Smooth muscle cell (in vitro differentiated cells): ENCODE data around the gene AP4S1. TPM values are rescaled to one million over a fixed set of nuclear protein-coding genes. Genes with fewer than 3 reads are reported as not detected.

Experiments used
- DNase-seq: peaks from one replicate; lab custom pipeline; 2025; ENCODE audit not compliant: unreplicated experiment; lab: John Stamatoyannopoulos, UW
- H2AFZ ChIP-seq: fragments of 200-600 bp; sonication (generic); 2 replicates; pipeline ENCODE4 v1.6.0; 2016; ENCODE audit warnings: antibody characterized with exemption, low read depth, mild to moderate bottlenecking
- H3F3A ChIP-seq: fragments of 200-600 bp; sonication (generic); 2 replicates; pipeline ENCODE4 v1.6.0; 2017; ENCODE audit warnings: antibody characterized with exemption, low read depth
- H3K27ac ChIP-seq: fragments of 200-600 bp; sonication (generic); 2 replicates; pipeline ENCODE4 v1.5.1; 2016; ENCODE audit warnings: low read depth, mild to moderate bottlenecking
- H3K27me3 ChIP-seq: fragments of 200-600 bp; sonication (generic); 2 replicates; pipeline ENCODE4 v1.6.1; 2016; ENCODE audit warnings: low read depth, mild to moderate bottlenecking
- H3K36me3 ChIP-seq: fragments of 200-600 bp; sonication (generic); 2 replicates; pipeline ENCODE4 v1.5.1; 2016; ENCODE audit warnings: low read depth
- H3K4me1 ChIP-seq: fragments of 200-600 bp; sonication (generic); 2 replicates; pipeline ENCODE4 v1.5.1; 2016; ENCODE audit warnings: low read depth
- H3K4me2 ChIP-seq: fragments of 200-600 bp; sonication (generic); 2 replicates; pipeline ENCODE4 v1.6.0; 2016; ENCODE audit warnings: mild to moderate bottlenecking
- H3K4me3 ChIP-seq: fragments of 200-600 bp; sonication (generic); 2 replicates; pipeline ENCODE4 v1.5.1; 2016; ENCODE audit warnings: mild to moderate bottlenecking
- H3K79me2 ChIP-seq: fragments of 200-600 bp; sonication (generic); 2 replicates; pipeline ENCODE4 v1.6.0; 2016; ENCODE audit warnings: low read depth, mild to moderate bottlenecking
- H3K9ac ChIP-seq: fragments of 200-600 bp; sonication (generic); 2 replicates; pipeline ENCODE4 v1.6.0; 2016; ENCODE audit warnings: low read depth
- H3K9me3 ChIP-seq: fragments of 200-600 bp; sonication (generic); replicated peaks from 2 replicates; pipeline ENCODE4 v1.5.1; 2016; ENCODE audit warnings: low read depth
- H4K20me1 ChIP-seq: fragments of 200-600 bp; sonication (generic); 2 replicates; pipeline ENCODE4 v1.6.0; 2016; ENCODE audit warnings: low read depth
- CTCF ChIP-seq: fragments of 200-600 bp; sonication (generic); IDR thresholded peaks from 2 replicates; pipeline ENCODE4 v1.5.1; 2017; ENCODE audit warnings: borderline replicate concordance, mild to moderate bottlenecking, antibody characterized with exemption; ENCODE audit not compliant: insufficient read depth, poor library complexity, severe bottlenecking
- whole genome bisulfite sequencing: methylation state at CpG from one replicate; pipeline ENCODE4 v1.1.7; 2016; ENCODE audit warnings: low lambda C conversion rate; 5-methylcytosine and 5-hydroxymethylcytosine counted together
- polyA plus RNA-seq: library from polyadenylated mRNA; unstranded; fragments of >200 nt; fragmentation: Nextera tagmentation; extraction: Ambion mirVana; gene quantifications from 2 replicates; pipeline ENCODE4 v1.2.1, GENCODE V29; 2016
- total RNA-seq: library from RNA; depleted of rRNA; stranded (reverse); fragments of >200 nt; gene quantifications from 2 replicates; pipeline ENCODE4 v1.2.3, GENCODE V29; 2014

Gene AP4S1
- total and polyA plus RNA-seq, 2 experiments from 2014 or later = 4.1 to 7.6 TPM

- no peak for DNase-seq
- Histone ChIP-seq H3K4me1 (no peaks in the 10 kb centered on the region), H3K4me3 (no peak overlapping the region), H3K27ac (no peak overlapping the region), H3K36me3 (no peaks in the 10 kb centered on the region), H3K79me2 (peaks cover 9% of the 10 kb centered on the region), H3K9me3 (no peaks in the 10 kb centered on the region), H2AFZ (no peak overlapping the region), H4K20me1 (no peaks in the 10 kb centered on the region), H3K9ac (no peak overlapping the region), H3F3A (no peaks in the 10 kb centered on the region), H3K27me3 (no peaks in the 10 kb centered on the region), H3K4me2 (no peak overlapping the region)
- 100% methylated on average over 4 of the region's 4 CpGs for WGBS
- TF ChIP-seq CTCF = no peak
These were observed 11.1 kb downstream of the AP4S1 start for GRCh38 chr14:31036552-31036951.

- no peaks in the 10 kb centered on the region for H3F3A ChIP-seq
- no peak overlapping the region for H3K4me2 ChIP-seq
- peaks cover 2% of the 10 kb centered on the region for H3K79me2 ChIP-seq
- no peak overlapping the region for H2AFZ ChIP-seq
- no peaks in the 10 kb centered on the region for H3K4me1 ChIP-seq
- no peak overlapping the region for H3K9ac ChIP-seq
- no peaks in the 10 kb centered on the region for H3K27me3 ChIP-seq
- WGBS = 86% methylated on average over 1 of the region's 1 CpG
- TF ChIP-seq CTCF = no peak
- no peak overlapping the region for H3K4me3 ChIP-seq
- H3K27ac ChIP-seq = no peak overlapping the region
- H3K36me3 ChIP-seq = no peaks in the 10 kb centered on the region
- no peak for DNase-seq
- H3K9me3 ChIP-seq = no peaks in the 10 kb centered on the region
- no peaks in the 10 kb centered on the region for H4K20me1 ChIP-seq
These were observed 12.3 kb downstream of the AP4S1 start for GRCh38 chr14:31037709-31038221.

GRCh38 chr14:31038521-31039166 lies 13.2 kb downstream of the AP4S1 start:
- no peaks in the 10 kb centered on the region for H3F3A ChIP-seq
- 21% methylated on average over 3 of the region's 3 CpGs for WGBS
- H3K4me3 ChIP-seq = no peak overlapping the region

More at GRCh38 chr14:31038521-31039166, 13.2 kb downstream of the AP4S1 start:
- H3K27ac ChIP-seq = no peak overlapping the region
- H3K4me1 ChIP-seq = no peaks in the 10 kb centered on the region
- no peaks in the 10 kb centered on the region for H3K27me3 ChIP-seq
- no peak overlapping the region for H3K9ac ChIP-seq
- DNase-seq = no peak
- no peaks in the 10 kb centered on the region for H3K79me2 ChIP-seq
- H3K9me3 ChIP-seq = no peaks in the 10 kb centered on the region
- no peak overlapping the region for H3K4me2 ChIP-seq
- H3K36me3 ChIP-seq = no peaks in the 10 kb centered on the region
- no peak overlapping the region for H2AFZ ChIP-seq
- no peak for TF ChIP-seq CTCF
- no peaks in the 10 kb centered on the region for H4K20me1 ChIP-seq
